ENCODE results near the gene PHAF1.
"Not testable (repeated sequence)": the region's sequence is repeated elsewhere in the genome, so short reads cannot be mapped to it uniquely, and the experiment has no call there.

PHAF1 gene

GRCh38 chr16:67114793-67115192 is 5.1 kb downstream of the PHAF1 start:
- H3K27ac ChIP-seq = no peak overlapping the region
- TF ChIP-seq CTCF (IDR thresholded peaks at IDR 0.05) (no peak), ZFX (IDR thresholded peaks at IDR 0.05; ENCODE audit: borderline replicate concordance) (no peak)

GRCh38 chr16:67115639-67116038 is 5.9 kb downstream of the PHAF1 start:
- H3K27ac ChIP-seq = no peak overlapping the region
- TF ChIP-seq ZFX (IDR thresholded peaks at IDR 0.05; ENCODE audit: borderline replicate concordance) (no peak), CTCF (IDR thresholded peaks at IDR 0.05) (no peak)

GRCh38 chr16:67116388-67117311 is 6.9 kb downstream of the PHAF1 start:
- TF ChIP-seq CTCF (IDR thresholded peaks at IDR 0.05) (no peak), ZFX (IDR thresholded peaks at IDR 0.05; ENCODE audit: borderline replicate concordance) (no peak)

GRCh38 chr16:67117716-67118115 is 8.0 kb downstream of the PHAF1 start:
- H3K27ac ChIP-seq = no peak overlapping the region
- no peak for TF ChIP-seq CTCF (IDR thresholded peaks at IDR 0.05)
- no peak for TF ChIP-seq ZFX (IDR thresholded peaks at IDR 0.05; ENCODE audit: borderline replicate concordance)

More at GRCh38 chr16:67116388-67117311, 6.9 kb downstream of the PHAF1 start:
- H3K27ac ChIP-seq = no peak overlapping the region

GRCh38 chr16:67120025-67120424 is 10.3 kb downstream of the PHAF1 start:
- TF ChIP-seq CTCF (IDR thresholded peaks at IDR 0.05) = no peak
- TF ChIP-seq ZFX (IDR thresholded peaks at IDR 0.05; ENCODE audit: borderline replicate concordance) = no peak
- no peak overlapping the region for H3K27ac ChIP-seq

GRCh38 chr16:67122799-67123198 is 13.1 kb downstream of the PHAF1 start:
- not testable (repeated sequence) for H3K27ac ChIP-seq

- TF ChIP-seq CTCF (IDR thresholded peaks at IDR 0.05) (no peak), ZFX (IDR thresholded peaks at IDR 0.05; ENCODE audit: borderline replicate concordance) (no peak)
- H3K27ac ChIP-seq = no peak overlapping the region
Observed at GRCh38 chr16:67128417-67128816, 18.7 kb downstream of the PHAF1 start.
